Activated gamma-delta T cell treated with anti-CD3 and anti-CD28 coated beads, Interleukin-2, amount 50 U/mL, for 16 hours (primary cell): ENCODE measurements around the gene FLT1.

Experiments used
- DNase-seq: peaks from one replicate; pipeline ENCODE4 v3.0.0-alpha.2; 2020; ENCODE audit warnings: low read depth

The FLT1 gene

GRCh38 chr13:28387740-28388501 is 107.0 kb downstream of the FLT1 start:
- no peak for DNase-seq

- no peak for DNase-seq
These were observed 109.6 kb downstream of the FLT1 start for GRCh38 chr13:28385362-28385761.

GRCh38 chr13:28384789-28385188 is 110.1 kb downstream of the FLT1 start:
- DNase-seq = no peak

- no peak for DNase-seq
These were observed 114.6 kb downstream of the FLT1 start for GRCh38 chr13:28380319-28380718.

- no peak for DNase-seq
These were observed 115.4 kb downstream of the FLT1 start for GRCh38 chr13:28379371-28380083.

GRCh38 chr13:28376604-28377003 is 118.3 kb downstream of the FLT1 start:
- DNase-seq = no peak

GRCh38 chr13:28375250-28375930 is 119.5 kb downstream of the FLT1 start:
- DNase-seq = no peak

GRCh38 chr13:28373810-28374209 is 121.1 kb downstream of the FLT1 start:
- DNase-seq = no peak

- DNase-seq = no peak
These were observed 124.5 kb downstream of the FLT1 start for GRCh38 chr13:28370448-28370847.

- no peak for DNase-seq
These were observed 136.2 kb downstream of the FLT1 start for GRCh38 chr13:28358708-28359107.

- DNase-seq = no peak
These were observed 137.0 kb downstream of the FLT1 start for GRCh38 chr13:28357911-28358433.

GRCh38 chr13:28357247-28357825 is 137.6 kb downstream of the FLT1 start:
- no peak for DNase-seq

- DNase-seq = no peak
These were observed 138.3 kb downstream of the FLT1 start for GRCh38 chr13:28356561-28357021.

- DNase-seq = no peak
These were observed 139.0 kb downstream of the FLT1 start for GRCh38 chr13:28355822-28356371.

GRCh38 chr13:28355046-28355821 is 139.7 kb downstream of the FLT1 start:
- no peak for DNase-seq

- no peak for DNase-seq
These were observed 141.2 kb downstream of the FLT1 start for GRCh38 chr13:28353679-28354078.

- DNase-seq = no peak
These were observed 144.8 kb downstream of the FLT1 start for GRCh38 chr13:28349907-28350654.

GRCh38 chr13:28349371-28349770 is 145.6 kb downstream of the FLT1 start:
- no peak for DNase-seq

GRCh38 chr13:28347456-28348371 is 147.2 kb downstream of the FLT1 start:
- DNase-seq = no peak
